Measurements from ENCODE around the gene MT1HL1.

DNA sequence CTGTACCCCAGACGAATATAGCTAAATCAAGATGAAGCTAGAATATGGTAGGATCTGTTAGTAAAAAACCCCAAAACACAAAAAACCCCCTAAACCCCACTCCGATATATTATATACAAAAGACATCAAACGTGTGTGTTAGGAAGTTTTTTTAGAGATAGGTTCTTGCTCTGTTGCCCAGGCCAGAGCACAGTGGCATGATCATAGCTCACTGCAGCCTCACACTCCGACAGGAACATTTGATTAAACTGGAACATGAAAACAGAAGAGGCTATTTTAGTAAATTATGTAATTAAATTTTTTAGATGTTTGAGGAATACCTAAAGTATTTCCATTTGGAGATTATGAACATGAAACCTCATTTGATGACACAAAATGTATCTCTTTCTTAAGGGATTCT, 29.6 kb upstream of the MT1HL1 start:
- TF ChIP-seq GATA3 (IDR thresholded peaks at IDR 0.05; ENCODE audit: low read depth, low read length) (no peak), GATA2 (IDR thresholded peaks at IDR 0.05; ENCODE audit: low read depth, low read length) (no peak)

All from SH-SY5Y (cell line).